Measurements from ENCODE around the gene PCDHGA9. TPM values are rescaled to one million over a fixed set of nuclear protein-coding genes. Genes with fewer than 3 reads are reported as not detected.

Gene PCDHGA9
- total and polyA plus RNA-seq, 2 of the 8 experiments (the other 6 are each of a cell fraction or from before 2014, with no cell fraction given), result 0.79 to 1.1 TPM

DNA sequence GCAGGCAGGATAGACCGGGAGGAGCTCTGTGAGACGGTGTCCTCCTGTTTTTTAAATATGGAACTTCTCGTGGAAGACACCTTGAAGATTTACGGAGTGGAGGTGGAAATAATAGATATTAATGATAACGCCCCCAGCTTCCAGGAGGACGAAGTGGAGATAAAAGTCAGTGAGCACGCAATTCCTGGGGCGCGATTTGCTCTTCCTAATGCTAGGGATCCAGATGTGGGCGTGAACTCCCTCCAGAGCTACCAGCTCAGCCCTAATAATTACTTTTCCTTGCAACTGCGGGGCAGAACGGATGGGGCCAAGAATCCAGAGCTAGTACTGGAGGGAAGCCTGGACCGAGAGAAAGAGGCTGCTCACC, 18.9 kb downstream of the PCDHGA9 start:
- CTCF ChIA-PET (ENCODE audit: partially characterized antibody), result interaction anchor here (0.6 to 23.3 kb wide), 47 partner anchors 9 to 229 kb away, joined by 3 to 1236 read pairs (median 5); partner anchors contain the start of genes PCDHB10, PCDHB11, PCDHB14 and PCDHB15
- Histone ChIP-seq H2AFZ (ENCODE audit: low read length) (no peak overlapping the region), H2BK15ac (ENCODE audit: low read length) (no peak overlapping the region), H3K23ac (ENCODE audit: insufficient read length) (no peak overlapping the region), H4K8ac (ENCODE audit: extremely low read depth, insufficient read depth, low read length) (no peak overlapping the region), H3K79me2 (ENCODE audit: control insufficient read depth in 1 of 2, insufficient read depth in 2 of 2, low read length in 2 of 2) (no peaks in the 10 kb centered on the region; a peak in 1 of 4 replicates), H4K5ac (ENCODE audit: insufficient read length, low read depth, low read length) (no peak overlapping the region), H3K4me3 (ENCODE audit: extremely low read depth in 1 of 4, insufficient read depth in 2 of 4, low read depth in 3 of 4, low read length in 4 of 4) (peak overlapping the region; percentile 15 to 52 (median 32); a peak in 6 of 8 replicates), H3K4me1 (replicated peaks in 1 of 4; ENCODE audit: control insufficient read depth in 3 of 4, insufficient read depth in 4 of 4, low read length in 3 of 4) (no peaks in the 10 kb centered on the region; a peak in 1 of 7 replicates), H2BK12ac (ENCODE audit: low read depth, low read length) (no peak overlapping the region), H3K9me3 (ENCODE audit: insufficient read depth in 2 of 2, low read depth in 1 of 2, low read length in 1 of 2) (peaks cover 38 to 44% of the 10 kb centered on the region in 2 experiments), H3K18ac (ENCODE audit: extremely low read depth, low read length) (no peak overlapping the region), H2BK5ac (ENCODE audit: low read depth, low read length) (no peak overlapping the region), H3K4ac (replicated peaks; ENCODE audit: insufficient read length, low read depth, low read length) (no peak overlapping the region), H3K27ac (ENCODE audit: low read depth, low read length) (no peak overlapping the region), H3K27me3 (replicated peaks in 1 of 4; ENCODE audit: control insufficient read depth in 3 of 4, extremely low read depth in 1 of 4, insufficient read depth in 3 of 4, low read length in 3 of 4) (peaks cover 0 to 12% (median 6%) of the 10 kb centered on the region in 4 experiments; a peak in 4 of 7 replicates), H3K4me2 (ENCODE audit: insufficient read depth in 1 of 2, low read depth in 2 of 2, low read length in 2 of 2) (peak overlapping the region in 1 of 2 experiments; percentile 48; a peak in 2 of 4 replicates), H4K91ac (replicated peaks; ENCODE audit: insufficient read length, low read length) (no peak overlapping the region), H2AK5ac (ENCODE audit: low read depth, low read length) (no peak overlapping the region), H3K14ac (ENCODE audit: insufficient read length) (no peak overlapping the region), H3K36me3 (ENCODE audit: control insufficient read depth in 2 of 4, insufficient read depth in 4 of 4, low read length in 3 of 4) (peaks cover 0 to 30% (median 3%) of the 10 kb centered on the region in 4 experiments; a peak in 3 of 8 replicates), H2BK20ac (ENCODE audit: low read length) (no peak overlapping the region), H3K23me2 (ENCODE audit: low read depth, low read length) (no peaks in the 10 kb centered on the region), H4K20me1 (replicated peaks in 1 of 2; ENCODE audit: control insufficient read depth in 1 of 2, insufficient read depth in 2 of 2, low read length in 2 of 2) (no peaks in the 10 kb centered on the region), H3K79me1 (ENCODE audit: low read depth, low read length) (no peaks in the 10 kb centered on the region), H2BK120ac (replicated peaks; ENCODE audit: low read depth, low read length) (no peak overlapping the region), H3K9ac (replicated peaks in 1 of 4; ENCODE audit: extremely low read depth in 1 of 4, low read depth in 3 of 4, low read length in 3 of 4) (no peak overlapping the region), H3K56ac (replicated peaks; ENCODE audit: insufficient read length, low read depth, low read length) (no peak overlapping the region)
- no peak for FAIRE-seq
- WGBS, 2 experiments (ENCODE audit: extremely low coverage in 1 of 2, insufficient coverage in 1 of 2, insufficient read length in 1 of 2, insufficient replicate concordance in 2 of 2, low coverage in 1 of 2, low lambda C conversion rate in 2 of 2, missing lambda C conversion rate in 1 of 2), result 84% methylated on average over 13 of the region's 13 CpGs; no CpG with 5 or more reads in 1 of the 2 experiments
- DNase-seq (ENCODE audit: low read depth in 1 of 2, low spot score in 2 of 2), result no peak
- POLR2A ChIA-PET (ENCODE audit: partially characterized antibody), result interaction anchor here (1.2 to 2.6 kb wide), 7 partner anchors 13 to 143 kb away, joined by 3 to 14 read pairs (median 7); no protein-coding TSS in a partner anchor
- TF ChIP-seq GABPA (IDR thresholded peaks at IDR 0.05; ENCODE audit: borderline replicate concordance, insufficient read depth, low read length) (no peak), JUND (IDR thresholded peaks at IDR 0.05; ENCODE audit: low read length) (no peak), ASH2L (IDR thresholded peaks at IDR 0.05; ENCODE audit: low read length) (no peak), CBX8 (IDR thresholded peaks at IDR 0.05; ENCODE audit: borderline replicate concordance, low read depth, low read length) (no peak), SUZ12 (IDR thresholded peaks at IDR 0.05; ENCODE audit: low read length) (no peak), KDM1A (IDR thresholded peaks at IDR 0.05; ENCODE audit: borderline replicate concordance, low read length) (no peak), ATF2 (IDR thresholded peaks at IDR 0.05; ENCODE audit: low read length) (no peak), POLR2AphosphoS5 (IDR thresholded peaks at IDR 0.05; ENCODE audit: low read depth, low read length) (no peak), TAF7 (optimal IDR thresholded peaks at IDR 0.05; ENCODE audit: borderline replicate concordance, low read depth, low read length) (no peak)

All from H1 (cell line).